Osteoblast (primary cell): ENCODE results near the gene ITPKC. TPM values are rescaled to one million over a fixed set of nuclear protein-coding genes. Genes with fewer than 3 reads are reported as not detected.

Experiments
- DNase-seq: peaks from one replicate; pipeline ENCODE4 v3.0.0; 2011; ENCODE audit warnings: low spot score, mixed read lengths; ENCODE audit not compliant: insufficient read length; ENCODE audit errors: missing footprints
- H2AFZ ChIP-seq: 2 replicates; pipeline ENCODE4 v1.6.0; 2011; ENCODE audit warnings: mild to moderate bottlenecking, low read length
- H3K27ac ChIP-seq: 2 replicates; pipeline ENCODE4 v1.5.1; 2011; ENCODE audit warnings: mild to moderate bottlenecking, low read depth, low read length, moderate library complexity
- H3K27me3 ChIP-seq: 2 replicates; pipeline ENCODE4 v1.6.0; 2012; ENCODE audit warnings: mild to moderate bottlenecking, control low read depth, inconsistent platforms, low read length, moderate library complexity; ENCODE audit not compliant: insufficient read depth
- H3K36me3 ChIP-seq: 2 replicates; pipeline ENCODE4 v1.5.1; 2011; ENCODE audit warnings: mild to moderate bottlenecking, low read length, control low read depth, moderate library complexity; ENCODE audit not compliant: insufficient read depth
- H3K4me1 ChIP-seq: 2 replicates; pipeline ENCODE4 v1.5.1; 2011; ENCODE audit warnings: mild to moderate bottlenecking, low read length, control low read depth, moderate library complexity; ENCODE audit not compliant: insufficient read depth
- H3K4me2 ChIP-seq: 2 replicates; pipeline ENCODE4 v1.6.0; 2011; ENCODE audit warnings: mild to moderate bottlenecking, low read length; ENCODE audit not compliant: insufficient read depth
- H3K4me3 ChIP-seq: fragments of 200-600 bp; sonication (generic); 3 replicates; pipeline ENCODE4 v1.5.1; 2012; ENCODE audit warnings: mild to moderate bottlenecking, low read length, inconsistent platforms; ENCODE audit not compliant: insufficient read depth
- H3K79me2 ChIP-seq: 2 replicates; pipeline ENCODE4 v1.6.0; 2012; ENCODE audit warnings: mild to moderate bottlenecking, low read length, control low read depth, inconsistent platforms; ENCODE audit not compliant: insufficient read depth
- H3K9me3 ChIP-seq: 2 replicates; pipeline ENCODE4 v1.5.1; 2011; ENCODE audit warnings: low read depth, low read length, control low read depth
- H4K20me1 ChIP-seq: 2 replicates; pipeline ENCODE4 v1.6.0; 2012; ENCODE audit warnings: mild to moderate bottlenecking, low read length, control low read depth; ENCODE audit not compliant: insufficient read depth
- CTCF ChIP-seq: IDR thresholded peaks from 2 replicates; pipeline ENCODE4 v1.5.1; 2011; ENCODE audit warnings: mild to moderate bottlenecking, low read depth, low read length, moderate library complexity; ENCODE audit errors: extremely low read depth
- total RNA-seq: library from RNA; depleted of rRNA; stranded (reverse); fragments of >200 nt; gene quantifications from 2 replicates; pipeline ENCODE4 v1.2.3, GENCODE V29; 2012

ITPKC gene
- total RNA-seq, 1 donor, result 9.8 TPM

- Histone ChIP-seq H3K9me3 (no peaks in the 10 kb centered on the region), H3K27ac (no peak overlapping the region), H4K20me1 (no peaks in the 10 kb centered on the region), H3K4me1 (no peaks in the 10 kb centered on the region), H3K4me3 (no peak overlapping the region), H3K36me3 (peaks cover 36% of the 10 kb centered on the region), H3K79me2 (no peaks in the 10 kb centered on the region), H3K4me2 (no peak overlapping the region), H3K27me3 (no peaks in the 10 kb centered on the region), H2AFZ (no peak overlapping the region)
- TF ChIP-seq CTCF, result no peak
- DNase-seq, result no peak
Measured at GRCh38 chr19:40697007-40697406, 19.9 kb upstream of the ITPKC start.

GRCh38 chr19:40700083-40700482 lies 16.8 kb upstream of the ITPKC start:
- Histone ChIP-seq H3K4me3 (no peak overlapping the region), H3K4me1 (no peaks in the 10 kb centered on the region), H3K9me3 (no peaks in the 10 kb centered on the region), H3K27ac (no peak overlapping the region), H3K27me3 (no peaks in the 10 kb centered on the region), H4K20me1 (no peaks in the 10 kb centered on the region), H3K4me2 (no peak overlapping the region), H3K36me3 (peaks cover 48% of the 10 kb centered on the region), H3K79me2 (no peaks in the 10 kb centered on the region), H2AFZ (no peak overlapping the region)
- no peak for TF ChIP-seq CTCF
- peak; percentile 52 for DNase-seq

GRCh38 chr19:40701758-40702157 lies 15.2 kb upstream of the ITPKC start:
- Histone ChIP-seq H3K4me1 (peaks cover 7% of the 10 kb centered on the region), H3K36me3 (peaks cover 48% of the 10 kb centered on the region), H3K27me3 (no peaks in the 10 kb centered on the region), H3K9me3 (no peaks in the 10 kb centered on the region), H3K27ac (no peak overlapping the region), H4K20me1 (no peaks in the 10 kb centered on the region), H2AFZ (no peak overlapping the region), H3K4me2 (no peak overlapping the region), H3K4me3 (no peak overlapping the region), H3K79me2 (no peaks in the 10 kb centered on the region)
- DNase-seq, result no peak
- no peak for TF ChIP-seq CTCF

GRCh38 chr19:40702337-40703012 lies 14.4 kb upstream of the ITPKC start:
- H3K27me3 ChIP-seq, result no peaks in the 10 kb centered on the region
- TF ChIP-seq CTCF, result no peak
- H3K36me3 ChIP-seq, result peaks cover 48% of the 10 kb centered on the region
- H3K4me3 ChIP-seq, result no peak overlapping the region
- no peak overlapping the region for H3K27ac ChIP-seq
- no peak overlapping the region for H3K4me2 ChIP-seq
- H2AFZ ChIP-seq, result no peak overlapping the region
- H3K79me2 ChIP-seq, result no peaks in the 10 kb centered on the region
- DNase-seq, result no peak
- H3K4me1 ChIP-seq, result peaks cover 7% of the 10 kb centered on the region
- H4K20me1 ChIP-seq, result no peaks in the 10 kb centered on the region
- no peaks in the 10 kb centered on the region for H3K9me3 ChIP-seq
